Measurements from ENCODE around the gene DCD.
"Not testable (repeated sequence)": the region's sequence is repeated elsewhere in the genome, so short reads cannot be mapped to it uniquely, and the experiment has no call there.

DCD gene

DNA sequence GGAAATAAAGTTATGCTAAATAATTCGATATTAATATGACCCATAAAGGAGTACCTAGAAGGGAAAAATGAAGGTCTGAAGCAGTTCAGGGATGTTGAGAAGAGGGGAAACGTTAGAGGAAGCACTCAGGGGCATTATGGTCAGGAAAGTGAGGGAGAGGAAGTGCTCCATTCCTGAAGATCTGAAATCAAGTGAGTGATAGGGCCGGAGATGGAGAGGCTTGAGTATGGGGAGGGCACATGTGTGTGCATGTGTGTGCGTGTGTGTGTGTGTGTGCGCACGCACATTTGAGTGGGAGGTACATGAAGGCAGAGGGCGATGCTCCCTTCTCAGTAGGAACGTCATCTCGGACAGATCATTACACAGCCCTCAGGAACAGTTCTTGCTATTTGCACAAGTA is 4.9 kb upstream of the DCD start:
- no peak for DNase-seq (ENCODE audit: low spot score)

DNA sequence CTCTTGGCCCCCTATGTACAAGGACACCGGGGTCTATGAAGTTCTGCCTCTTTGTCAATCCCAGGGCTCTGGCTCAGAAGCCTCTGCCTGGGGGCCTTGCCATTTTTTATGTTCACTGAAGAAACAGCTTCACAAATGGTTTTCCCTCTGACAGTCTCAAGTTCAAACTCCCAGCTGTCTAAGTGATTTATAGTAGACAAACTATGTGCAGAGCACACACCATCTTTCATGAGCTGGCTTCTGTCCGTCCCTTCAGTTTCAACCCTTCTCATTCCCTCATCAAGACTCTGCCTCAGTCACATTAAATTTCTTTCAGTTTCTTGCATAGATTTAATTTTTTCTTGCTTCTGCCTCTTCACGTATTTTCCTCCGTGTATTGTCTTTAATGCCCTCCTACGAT is 2.7 kb upstream of the DCD start:
- no peak for DNase-seq (ENCODE audit: low spot score)

DNA sequence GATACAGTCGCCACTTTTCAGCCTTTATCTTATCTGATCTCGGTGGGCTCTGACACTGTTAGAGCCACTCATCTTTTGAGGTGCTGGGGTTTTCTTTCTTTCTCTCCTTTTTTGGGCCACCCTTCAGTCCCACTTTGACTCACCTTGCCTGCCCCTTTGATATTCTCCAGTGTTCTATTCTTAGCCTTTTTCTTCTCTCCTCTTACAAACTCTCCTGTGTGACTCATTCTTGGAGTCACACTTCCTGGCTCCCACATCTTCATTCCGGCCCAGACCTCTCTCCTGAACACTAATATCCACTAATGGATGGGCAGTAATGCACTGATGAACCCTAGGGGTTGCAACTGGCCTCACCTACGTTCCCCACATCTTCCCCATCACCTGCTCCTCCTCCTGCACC is 2.2 kb upstream of the DCD start:
- DNase-seq (ENCODE audit: low spot score), result no peak

DNA sequence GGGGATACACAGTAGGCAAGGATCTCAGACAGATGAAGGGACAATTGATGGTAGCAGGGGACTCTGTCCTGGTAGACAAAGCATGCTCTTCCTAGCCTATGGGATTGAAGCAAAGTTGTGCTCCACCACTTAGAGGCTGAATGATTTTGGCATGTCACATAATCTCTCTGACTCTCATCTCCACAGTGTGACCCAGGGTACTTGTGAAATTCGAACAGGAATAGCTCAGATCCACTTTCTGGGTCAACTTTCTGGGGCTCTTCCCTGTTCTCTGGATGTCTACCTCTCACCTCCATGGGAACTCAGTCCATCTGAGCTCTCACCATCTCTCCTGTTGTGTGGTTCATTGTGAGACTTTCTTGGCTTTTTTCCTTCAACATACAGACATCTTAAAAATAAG is 1.7 kb upstream of the DCD start:
- no peak for DNase-seq (ENCODE audit: low spot score)

DNA sequence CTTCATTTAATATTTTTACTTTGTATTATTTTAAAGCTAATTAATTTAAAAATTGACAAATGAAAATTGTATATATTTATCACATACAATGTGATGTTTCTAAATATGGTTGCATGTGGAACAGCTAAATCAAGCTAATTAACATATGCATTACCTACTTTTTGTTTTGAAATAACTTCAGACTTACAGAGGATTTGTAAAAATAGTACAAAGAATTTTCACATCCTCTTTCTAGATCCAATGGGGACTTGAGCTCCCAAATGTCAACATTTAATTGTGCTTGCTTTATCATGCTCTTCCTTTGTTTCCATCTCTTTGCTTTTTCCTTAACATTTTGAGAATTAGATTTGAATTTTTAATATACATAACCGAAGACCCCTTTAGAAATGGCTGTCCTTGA is 6.6 kb downstream of the DCD start:
- DNase-seq (ENCODE audit: low spot score), result no peak

DNA sequence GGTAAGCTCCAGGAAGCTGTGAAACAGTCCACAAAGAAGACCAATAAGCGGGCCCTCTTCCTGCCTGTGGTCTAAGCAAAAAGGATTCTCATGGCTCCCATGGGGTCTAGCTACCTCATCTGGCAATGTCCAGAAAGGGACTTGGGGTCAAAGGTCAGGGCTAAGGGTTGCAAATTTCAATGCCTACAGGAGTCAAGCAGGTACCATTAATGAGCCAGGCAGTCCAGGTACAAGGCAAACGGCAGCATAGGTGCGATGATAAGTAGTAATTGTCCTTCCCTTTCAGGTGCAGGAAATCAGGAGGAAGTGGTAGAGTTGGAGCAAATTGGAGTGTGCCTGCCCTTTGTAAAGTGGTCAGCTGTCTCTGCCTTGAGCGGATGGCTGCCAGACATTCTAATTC is 7.1 kb downstream of the DCD start:
- DNase-seq (ENCODE audit: low spot score), result no peak

DNA sequence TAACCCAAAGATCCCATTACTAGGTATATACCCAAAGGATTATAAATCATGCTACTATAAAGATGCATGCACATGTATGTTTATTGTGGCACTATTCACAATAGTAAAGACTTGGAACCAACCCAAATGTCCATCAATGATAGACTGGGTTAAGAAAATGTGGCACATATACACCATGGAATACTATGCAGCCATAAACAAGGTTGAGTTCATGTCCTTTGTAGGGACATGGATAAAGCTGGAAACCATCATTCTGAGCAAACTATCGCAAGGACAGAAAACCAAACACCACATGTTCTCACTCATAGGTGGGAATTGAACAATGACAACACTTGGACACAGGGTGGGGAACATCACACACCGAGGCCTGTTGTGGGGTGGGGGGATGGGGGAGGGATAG is 9.1 kb downstream of the DCD start:
- not testable (repeated sequence) for DNase-seq (ENCODE audit: low spot score)

DNA sequence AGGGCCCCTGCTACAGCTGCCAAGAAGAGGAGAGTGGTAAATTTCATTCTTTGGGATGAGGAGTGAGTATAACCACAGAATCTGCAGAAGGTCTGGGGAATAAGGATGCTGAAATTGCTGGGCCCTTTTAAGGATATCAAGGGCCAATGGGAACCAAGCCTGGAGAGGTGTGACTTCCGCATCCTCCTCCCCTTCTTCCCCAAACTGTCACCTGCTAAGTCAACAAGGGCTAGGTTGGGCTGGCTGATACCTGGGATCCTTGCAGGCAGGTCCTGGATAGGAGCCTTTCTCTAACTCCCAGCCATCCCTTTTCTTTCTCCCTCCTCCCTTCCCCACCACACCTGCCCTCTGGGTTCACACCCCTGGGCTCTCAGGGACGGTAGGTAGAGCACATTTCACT is 13.4 kb downstream of the DCD start, which contains the start of gene LACRT:
LACRT (minus strand) TSS at position 101 of the 400 bp plus-strand sequence; CDS start at position 47, 54 bp downstream.
- no peak for DNase-seq (ENCODE audit: low spot score)

DNA sequence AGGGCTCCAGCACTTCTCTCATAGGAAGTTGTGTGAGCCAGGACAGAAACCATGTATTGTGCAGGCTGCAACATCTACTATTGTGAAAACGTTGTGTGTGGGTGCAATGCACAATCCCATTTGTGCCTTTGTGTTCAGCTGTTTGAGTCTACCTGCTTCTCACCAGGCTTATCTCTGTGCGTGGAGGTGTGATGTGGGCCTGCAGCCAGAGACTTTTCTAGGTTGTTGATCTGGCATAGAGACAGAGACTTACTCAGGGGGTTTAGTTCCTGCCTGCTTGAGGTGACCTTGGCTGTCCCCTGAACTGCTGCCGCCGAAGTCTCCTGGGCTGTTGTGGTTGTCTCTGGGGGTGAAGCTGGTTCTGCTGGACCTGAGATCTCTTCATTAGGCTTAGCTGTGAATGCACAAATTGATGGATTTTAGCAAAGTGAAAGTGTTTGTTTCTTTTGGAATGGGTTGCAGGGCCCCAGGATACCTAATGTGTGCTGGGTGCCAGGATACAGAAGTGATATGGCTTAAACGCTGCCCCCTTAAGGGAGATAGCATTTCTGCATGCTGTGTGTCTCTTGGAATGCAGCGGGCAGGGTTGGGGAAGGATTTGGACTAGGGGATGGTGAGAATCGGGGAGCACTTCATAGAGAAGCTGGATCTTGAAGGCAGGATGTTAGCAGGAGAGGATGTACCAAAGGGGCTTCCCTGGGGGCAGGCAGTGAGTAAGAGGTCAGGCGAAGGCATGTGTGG is 16.0 kb downstream of the DCD start:
- DNase-seq (ENCODE audit: low spot score), result peak; percentile 75

DNA sequence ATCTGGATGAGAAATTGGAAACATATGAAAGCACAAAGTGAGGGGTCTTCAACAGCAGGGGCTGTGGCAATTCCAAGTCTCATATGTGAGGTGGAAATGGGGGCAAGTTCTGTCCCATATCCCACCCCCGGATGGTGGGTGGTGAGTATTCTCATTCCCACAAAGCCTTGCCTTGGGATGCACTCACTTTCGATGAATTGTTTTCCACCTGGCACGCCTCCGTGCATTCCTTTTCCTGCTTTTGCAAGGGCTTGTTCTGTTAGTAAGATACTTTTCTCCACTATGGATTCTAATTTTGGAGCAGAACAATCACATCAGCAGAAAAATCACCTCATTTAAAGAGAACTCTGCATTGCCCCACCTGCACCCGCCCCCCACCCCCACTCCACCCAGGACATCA is 16.6 kb downstream of the DCD start:
- DNase-seq (ENCODE audit: low spot score), result no peak

DNA sequence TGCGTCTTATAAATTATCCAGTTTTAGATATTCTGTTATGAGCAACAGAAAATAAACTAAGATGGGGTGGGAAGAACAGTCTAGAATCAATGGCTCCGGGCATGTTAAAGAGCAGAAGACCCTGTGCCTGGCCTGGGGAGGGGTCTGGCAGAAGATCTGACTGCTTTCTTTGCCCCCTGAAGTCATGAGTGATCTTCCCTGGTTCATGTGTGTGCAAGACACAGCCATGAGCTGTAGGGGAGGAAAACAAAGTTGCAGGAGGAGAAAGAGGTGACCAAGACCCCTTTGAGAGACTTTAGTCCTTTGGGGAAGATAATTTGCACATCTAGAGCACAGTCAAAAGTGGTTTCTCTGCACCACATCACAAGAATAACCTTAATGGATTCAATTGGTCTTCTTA is 18.2 kb downstream of the DCD start:
- no peak for DNase-seq (ENCODE audit: low spot score)

DNA sequence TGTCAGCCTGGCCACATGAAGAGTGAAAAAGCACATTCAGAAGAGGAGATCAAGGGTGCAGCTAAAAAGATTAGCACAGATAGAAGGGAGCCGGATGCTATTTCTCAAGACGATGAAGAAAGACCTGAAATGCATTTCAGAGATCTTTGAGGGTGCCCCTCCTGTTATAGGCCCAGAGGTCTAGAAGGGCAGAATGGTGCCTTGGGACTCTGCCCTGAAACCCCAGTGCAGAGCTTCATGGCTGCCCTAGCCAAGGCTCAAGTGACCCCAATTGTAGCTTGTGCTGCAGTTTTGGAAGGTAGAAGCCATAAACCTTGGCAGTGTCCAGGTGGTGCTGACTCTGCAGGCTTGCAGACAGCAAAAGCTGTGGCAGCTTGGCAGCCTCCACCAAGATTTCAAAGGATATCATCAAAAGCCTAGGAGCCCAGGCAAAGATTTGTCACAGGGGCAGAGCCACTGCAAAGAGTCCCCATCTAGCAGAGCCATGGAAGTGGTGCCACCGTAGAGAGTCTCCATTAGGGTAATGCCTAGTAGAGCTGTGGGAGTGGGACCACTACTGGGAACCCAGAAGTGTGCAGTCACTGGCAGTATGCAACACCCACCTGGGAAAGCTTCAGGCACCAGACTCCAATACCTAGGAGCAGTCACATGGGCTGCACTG is 19.8 kb downstream of the DCD start:
- DNase-seq (ENCODE audit: low spot score), result no peak

DNA sequence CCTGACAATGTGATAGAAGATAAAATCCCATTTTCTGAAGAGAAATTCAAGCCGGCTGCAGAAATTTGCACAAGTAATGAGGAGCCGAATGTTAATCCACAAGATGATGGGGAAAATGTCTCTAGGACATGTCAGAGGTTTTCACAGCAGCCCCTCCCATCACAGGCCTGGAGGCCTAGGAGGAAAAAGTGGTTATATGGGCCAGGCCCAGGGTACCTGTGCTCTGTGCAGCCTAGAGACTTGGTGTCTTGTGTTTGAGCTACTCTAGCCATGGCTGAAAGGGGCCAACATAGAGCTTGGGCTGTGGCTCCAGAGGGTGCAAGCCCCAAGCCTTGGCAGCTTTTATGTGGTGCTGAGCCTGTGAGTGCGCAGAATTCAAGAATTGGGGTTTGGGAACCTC is 20.9 kb downstream of the DCD start:
- no peak for DNase-seq (ENCODE audit: low spot score)

DNA sequence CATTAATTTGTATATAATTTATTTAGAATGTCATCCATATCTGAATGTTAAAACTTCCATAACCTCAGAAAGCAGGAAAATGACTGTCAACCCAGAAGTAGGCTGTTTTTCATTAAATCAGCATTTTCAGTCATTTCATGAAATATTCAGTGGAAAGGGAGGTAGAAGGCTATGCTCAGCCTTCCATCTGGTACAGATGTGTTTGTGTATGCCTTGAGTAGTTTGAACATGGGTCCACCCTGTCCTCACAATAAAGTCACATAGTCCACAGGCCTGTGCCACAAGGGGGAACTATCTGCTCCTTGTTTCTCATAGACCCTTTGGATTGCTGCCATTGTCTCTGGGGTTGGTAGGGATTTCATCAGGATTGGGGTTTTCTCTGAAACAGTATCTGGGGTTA is 22.6 kb downstream of the DCD start:
- no peak for DNase-seq (ENCODE audit: low spot score)

DNA sequence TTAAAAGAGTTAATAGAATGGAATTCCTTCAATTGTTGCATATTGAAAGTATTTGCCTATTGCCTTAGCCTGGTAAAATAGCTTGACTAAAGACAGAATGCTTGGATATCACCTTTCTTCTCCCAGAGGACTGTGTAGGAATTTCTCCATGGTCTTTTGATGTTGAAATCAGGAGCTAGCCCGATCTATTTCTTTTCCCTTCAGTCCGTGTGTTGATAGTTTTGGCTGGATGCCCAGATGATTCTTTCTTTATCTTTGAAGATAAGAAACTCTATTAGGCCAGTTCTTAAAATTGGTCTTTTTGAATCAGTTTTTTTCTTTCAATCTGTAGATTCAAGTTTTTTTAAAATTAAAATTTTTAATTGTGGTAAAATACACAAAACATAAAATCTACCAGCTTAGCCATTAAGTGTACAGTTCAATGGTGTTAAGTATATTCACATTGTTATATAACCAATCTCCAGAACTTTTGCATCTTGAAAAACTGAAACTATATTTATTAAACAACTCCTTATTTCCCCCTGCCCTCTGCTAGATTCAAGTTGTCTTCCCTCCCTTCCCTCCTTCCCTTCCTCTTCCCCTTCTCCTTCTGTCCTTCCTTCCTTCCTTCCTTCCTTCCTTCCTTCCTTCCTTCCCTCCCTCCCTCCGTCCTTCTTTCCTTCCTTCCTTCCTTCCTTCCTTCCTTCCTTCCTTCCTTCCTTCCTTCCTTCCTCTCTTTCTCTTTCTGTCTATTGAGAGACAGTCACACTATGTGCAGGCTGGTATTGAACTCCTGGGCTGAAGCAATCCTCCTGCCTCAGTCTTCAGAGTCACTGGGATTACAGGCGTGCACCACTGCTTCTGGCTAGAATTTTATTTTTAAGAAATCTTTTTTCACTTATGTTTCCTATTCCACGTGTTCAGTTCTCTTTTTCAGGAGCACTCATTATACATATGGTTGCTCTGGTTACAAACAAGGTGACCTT is 23.6 kb downstream of the DCD start:
- no peak for DNase-seq (ENCODE audit: low spot score)

DNA sequence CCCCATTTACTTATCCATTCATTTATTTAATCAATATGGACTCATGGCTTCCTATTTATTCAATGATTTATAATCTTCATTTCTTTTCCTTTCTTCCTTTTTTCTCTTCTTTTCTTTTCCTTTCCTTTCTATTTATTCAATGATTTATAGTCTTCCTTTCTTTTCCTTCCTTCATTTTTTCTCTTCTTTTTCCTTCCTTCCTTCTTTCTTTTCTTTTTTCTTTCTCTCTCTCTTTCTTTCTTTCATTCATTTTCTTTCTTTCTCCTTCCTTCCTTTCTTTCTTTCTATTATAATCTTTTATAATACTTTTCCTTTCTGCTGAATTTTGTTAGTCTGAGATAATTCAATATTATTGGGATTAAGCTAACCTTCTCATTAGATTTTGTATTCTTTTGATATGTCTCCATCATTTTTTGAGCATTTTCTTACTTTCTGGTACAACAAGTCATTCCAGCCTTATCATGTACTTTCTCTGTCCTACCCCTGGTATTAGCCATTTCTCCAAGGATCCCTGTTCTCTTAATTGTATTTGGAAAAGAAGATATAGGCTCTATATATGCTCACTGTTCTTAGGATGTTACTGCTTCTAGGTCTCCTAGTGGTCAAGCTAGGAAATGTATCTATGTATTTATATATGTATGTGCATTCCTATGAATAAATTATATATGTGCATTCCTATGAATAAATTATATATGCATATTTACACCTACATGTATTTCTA is 25.5 kb downstream of the DCD start:
- DNase-seq (ENCODE audit: low spot score), result no peak

DNA sequence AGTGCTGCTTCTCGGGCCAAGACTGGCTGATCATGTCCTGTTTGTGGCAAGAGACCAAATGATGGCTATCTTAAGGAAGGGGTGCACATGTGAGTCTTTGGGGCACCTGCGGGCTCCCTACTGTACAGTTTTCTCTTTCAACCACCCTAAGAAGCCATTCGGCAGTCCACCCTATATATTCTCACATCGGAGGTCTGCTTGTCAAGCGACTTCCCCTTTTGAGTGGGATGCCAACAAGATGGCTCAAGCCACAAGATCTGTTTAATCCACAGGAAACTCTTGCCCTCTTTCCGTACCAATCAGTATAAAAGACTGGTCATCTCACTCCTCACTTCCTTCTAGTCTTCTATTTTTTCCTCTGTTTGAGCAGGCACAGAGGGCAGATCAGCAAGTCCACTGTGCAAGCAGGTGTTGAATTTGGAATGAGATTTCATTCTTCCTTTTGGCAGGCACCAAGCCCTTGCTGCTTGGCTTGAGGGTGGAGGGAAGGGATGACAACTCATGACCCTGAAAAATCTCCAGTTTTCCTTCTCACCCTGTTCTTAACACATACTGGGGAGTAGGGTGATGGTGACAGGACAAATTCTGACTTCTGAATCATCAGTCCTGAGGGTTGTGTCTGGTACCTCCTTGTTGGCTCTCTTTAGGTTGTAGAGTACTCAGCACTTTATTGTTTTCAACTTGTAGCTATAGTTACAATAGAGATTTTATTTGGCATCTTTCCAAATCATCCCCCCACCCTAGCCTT is 31.1 kb downstream of the DCD start:
- no peak for DNase-seq (ENCODE audit: low spot score)

DNA sequence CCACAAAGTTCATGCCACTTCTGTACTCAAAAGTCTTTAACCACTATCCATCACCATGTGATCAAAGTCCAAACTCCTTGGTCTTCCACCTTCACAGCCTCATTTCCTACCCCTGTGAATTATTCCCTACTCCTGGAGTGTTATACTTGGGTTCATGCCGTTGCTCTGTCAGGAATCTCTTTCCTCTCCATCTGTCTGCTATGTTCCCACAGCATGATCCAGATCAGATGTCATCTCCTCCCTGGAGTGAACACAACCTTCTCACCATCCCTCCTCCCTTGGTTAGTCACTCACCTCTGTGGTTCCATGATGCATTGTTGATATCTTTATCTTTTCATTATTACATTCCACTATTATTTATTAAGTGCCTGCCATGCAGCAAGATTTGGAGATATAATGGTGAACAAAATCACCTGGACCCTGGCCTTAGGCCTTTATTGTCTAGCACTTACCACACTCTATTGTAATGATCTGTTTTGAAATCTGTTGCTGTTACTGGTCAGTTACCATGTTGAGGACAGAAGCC is 35.9 kb downstream of the DCD start:
- DNase-seq (ENCODE audit: low spot score), result no peak

DNA sequence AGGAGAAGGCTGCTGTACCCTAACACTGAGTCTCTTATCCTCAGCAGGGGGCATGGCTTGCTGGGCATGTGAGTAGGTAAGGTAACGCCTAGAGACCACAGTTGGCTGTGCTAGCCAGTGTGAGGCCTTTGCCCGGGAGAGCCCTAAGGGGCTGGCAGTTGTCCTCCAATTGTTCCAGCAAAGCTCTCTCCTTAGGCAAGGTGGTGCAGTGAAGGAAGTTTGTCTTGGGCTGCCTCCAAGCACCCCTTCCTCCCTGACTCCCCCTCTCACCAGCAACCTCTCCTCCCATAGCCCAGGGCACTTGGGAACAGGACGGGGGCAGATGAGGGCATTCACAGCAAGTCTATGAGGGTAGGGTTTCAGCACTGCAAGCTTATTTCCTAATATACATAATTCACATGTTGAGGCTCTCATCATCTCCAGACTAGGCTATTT is 36.4 kb downstream of the DCD start:
- no peak for DNase-seq (ENCODE audit: low spot score)

DNA sequence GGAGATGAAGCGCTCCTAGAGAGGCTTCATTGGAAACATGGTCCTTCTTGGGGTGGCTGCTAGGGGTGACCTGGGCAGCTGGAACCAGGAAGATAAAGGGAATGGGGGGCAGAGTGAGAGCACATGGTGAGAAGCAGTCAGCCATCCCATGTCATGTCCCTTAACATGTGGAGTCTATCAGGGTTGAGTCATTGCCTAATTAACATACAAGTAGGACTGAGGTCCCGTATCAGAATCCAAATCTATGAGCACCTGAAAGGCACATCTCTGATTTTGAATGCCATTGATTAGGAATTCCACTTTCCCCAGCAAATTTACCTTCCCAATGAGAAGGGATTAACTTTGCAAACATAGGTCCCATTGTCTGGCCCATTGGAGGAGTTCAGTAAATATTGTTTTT is 39.4 kb downstream of the DCD start:
- DNase-seq (ENCODE audit: low spot score), result no peak

DNA sequence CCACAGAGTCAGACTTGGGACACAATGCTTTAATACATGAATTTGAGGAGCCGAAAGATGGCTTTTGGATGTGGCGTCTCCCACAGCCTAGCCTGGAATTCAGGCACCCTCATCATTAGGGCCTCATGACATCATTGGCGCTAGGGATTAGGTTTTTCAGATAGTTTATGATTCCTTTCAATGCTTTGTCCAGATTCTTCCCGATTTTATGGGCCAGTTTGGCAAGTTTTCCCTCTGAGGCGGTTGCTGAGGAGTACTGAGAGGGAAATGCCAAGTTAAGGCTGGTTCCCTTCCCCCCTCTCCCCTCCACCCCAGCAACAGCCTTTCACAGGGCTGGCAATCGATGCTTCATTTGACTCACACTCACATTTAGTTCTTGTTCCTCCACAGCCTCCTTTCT is 40.0 kb downstream of the DCD start:
- DNase-seq (ENCODE audit: low spot score), result no peak

Measured in iPS-NIHi11 (cell line).